HTR-8/SVneo (cell line): ENCODE data around the gene NR4A1.

Experiments used
- DNase-seq: peaks from one replicate; pipeline ENCODE4 v3.0.0; 2011; ENCODE audit warnings: low spot score, mixed read lengths; ENCODE audit not compliant: insufficient read length
- FAIRE-seq: peaks from 2 replicates; lab custom pipeline; 2011; peaks lifted over from hg19 to GRCh38; lab: Jason Lieb, UNC

The NR4A1 gene

DNA sequence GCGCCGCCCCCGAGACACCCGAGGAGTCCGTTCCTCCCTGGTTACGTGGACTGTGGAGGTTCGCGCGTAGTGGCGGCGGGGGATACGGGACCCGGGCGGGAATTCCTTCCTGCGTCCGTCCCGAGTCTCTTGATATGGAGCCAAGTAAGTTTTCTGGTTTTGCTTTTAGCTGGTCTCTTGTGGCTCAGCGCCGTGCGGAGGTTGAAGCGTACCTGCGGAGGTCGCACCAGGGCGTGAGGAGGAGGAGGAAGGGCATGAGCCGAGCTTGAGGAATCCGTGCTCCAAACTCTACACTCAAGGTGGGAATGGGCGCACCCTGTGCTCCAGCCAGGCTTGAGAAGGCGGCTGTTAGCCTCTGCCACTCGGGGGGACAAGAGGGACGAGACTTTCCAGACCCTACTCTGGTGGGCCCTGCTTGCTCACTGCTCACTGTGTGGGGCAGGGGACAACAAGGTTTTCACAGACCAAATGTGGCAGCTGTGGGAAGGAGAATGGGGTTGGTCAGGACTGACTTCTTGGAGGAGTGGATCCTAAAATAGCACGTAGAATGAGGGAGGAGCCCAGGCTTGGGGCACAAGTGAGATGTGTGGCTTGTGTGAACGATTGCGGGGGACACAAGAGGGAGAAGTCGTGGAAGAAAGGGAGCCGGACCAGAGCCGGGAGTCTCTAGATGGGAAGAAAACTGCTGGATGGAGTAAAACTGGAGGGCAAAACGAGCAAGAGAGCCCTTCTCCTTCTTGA is 19.1 kb downstream of the NR4A1 start:
- DNase-seq (no peak), FAIRE-seq (no peak)

DNA sequence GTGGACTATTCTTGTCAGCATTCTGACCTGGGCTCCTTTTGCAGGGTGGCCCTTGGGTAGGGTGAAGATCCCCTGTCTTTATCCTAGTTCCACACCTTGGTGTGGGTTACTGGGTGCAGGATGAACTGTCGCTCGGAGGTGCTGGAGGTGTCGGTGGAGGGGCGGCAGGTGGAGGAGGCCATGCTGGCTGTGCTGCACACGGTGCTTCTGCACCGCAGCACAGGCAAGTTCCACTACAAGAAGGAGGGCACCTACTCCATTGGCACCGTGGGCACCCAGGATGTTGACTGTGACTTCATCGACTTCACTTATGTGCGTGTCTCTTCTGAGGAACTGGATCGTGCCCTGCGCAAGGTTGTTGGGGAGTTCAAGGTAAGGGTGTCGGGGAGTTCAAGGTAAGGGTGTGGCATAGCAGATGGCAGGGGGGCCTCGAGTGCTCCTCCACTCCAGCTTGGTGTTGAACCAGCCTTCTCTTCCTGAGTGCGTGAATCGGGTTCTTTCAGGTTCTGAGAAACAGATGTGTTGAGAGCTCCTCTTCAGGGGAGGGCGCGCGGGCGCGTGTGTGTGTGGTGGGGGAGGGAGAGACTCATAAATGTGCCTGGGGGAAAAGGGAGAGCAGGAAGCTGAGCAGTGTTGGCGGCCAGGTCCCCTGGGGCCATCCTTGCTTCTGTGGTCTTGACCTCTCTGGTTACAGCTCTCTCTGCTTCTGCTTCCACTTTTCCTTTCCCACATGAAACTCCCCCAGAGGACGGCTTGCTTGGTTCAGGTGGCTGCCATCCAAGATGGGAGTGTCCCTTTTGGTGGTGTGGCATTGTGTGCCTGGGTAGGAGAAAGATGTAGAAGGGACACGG is 22.5 kb downstream of the NR4A1 start:
- FAIRE-seq: no peak
- DNase-seq: no peak

DNA sequence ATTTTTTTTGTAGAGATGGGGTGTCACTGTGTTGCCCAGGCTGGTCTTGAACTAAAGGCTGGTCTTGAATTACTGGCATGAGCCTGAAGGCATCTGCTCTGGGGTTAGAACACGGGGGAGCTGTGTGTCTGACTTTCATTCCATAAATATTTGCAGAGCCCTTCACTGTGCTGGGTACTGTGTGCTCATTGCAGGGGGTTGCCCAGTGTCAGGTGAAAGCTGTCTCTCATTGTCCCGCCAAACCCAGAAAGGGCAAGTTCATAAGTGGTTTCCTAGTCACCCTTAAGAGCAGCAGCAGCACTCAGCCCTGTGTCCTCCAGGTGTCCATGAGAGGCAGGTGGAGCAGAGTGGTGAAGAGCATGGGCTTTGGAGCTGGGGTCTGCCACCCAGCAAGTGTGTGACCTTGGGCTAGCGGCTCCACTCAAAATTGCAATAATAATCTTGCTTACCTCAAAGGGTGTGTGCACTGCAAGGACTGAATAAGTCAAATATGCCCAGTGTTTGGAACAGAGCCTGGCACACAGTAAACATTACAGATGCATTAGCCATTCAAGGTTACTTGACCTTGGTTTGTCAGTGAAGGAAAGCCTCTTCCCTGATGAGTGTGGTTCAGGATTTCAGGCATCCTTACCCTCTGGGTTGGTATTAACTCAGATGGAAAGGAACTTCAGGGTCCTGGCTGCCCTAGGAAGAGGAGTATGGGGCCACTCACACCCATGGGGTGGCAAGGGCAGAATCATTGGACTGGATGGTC is 23.9 kb downstream of the NR4A1 start:
- DNase-seq (no peak), FAIRE-seq (no peak)

DNA sequence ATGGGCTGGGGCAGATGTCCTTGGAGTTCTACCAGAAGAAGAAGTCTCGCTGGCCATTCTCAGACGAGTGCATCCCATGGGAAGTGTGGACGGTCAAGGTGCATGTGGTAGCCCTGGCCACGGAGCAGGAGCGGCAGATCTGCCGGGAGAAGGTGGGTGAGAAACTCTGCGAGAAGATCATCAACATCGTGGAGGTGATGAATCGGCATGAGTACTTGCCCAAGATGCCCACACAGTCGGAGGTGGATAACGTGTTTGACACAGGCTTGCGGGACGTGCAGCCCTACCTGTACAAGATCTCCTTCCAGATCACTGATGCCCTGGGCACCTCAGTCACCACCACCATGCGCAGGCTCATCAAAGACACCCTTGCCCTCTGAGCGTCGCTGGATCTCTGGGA is 25.6 kb downstream of the NR4A1 start:
- DNase-seq (no peak), FAIRE-seq (no peak)

DNA sequence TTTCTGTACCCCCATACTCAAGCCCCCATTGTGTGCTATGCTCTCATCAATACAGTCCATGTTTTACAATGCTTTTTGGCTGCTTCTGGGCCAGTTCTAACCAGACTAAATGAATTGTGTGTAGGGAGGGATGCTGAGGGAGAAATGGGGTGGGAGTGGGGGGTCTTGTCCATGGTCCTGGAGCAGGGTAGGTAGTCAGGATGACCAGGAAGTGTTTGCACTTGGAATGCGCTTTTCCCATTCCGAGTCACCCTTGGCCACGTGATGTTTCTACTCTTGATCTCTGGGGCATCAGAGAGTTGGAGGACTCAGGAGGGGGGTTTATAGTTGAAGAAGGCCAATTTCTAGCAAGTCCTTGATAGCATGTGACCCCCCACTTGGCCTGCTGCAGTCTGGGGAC is 27.0 kb downstream of the NR4A1 start:
- DNase-seq (no peak), FAIRE-seq (no peak)

DNA sequence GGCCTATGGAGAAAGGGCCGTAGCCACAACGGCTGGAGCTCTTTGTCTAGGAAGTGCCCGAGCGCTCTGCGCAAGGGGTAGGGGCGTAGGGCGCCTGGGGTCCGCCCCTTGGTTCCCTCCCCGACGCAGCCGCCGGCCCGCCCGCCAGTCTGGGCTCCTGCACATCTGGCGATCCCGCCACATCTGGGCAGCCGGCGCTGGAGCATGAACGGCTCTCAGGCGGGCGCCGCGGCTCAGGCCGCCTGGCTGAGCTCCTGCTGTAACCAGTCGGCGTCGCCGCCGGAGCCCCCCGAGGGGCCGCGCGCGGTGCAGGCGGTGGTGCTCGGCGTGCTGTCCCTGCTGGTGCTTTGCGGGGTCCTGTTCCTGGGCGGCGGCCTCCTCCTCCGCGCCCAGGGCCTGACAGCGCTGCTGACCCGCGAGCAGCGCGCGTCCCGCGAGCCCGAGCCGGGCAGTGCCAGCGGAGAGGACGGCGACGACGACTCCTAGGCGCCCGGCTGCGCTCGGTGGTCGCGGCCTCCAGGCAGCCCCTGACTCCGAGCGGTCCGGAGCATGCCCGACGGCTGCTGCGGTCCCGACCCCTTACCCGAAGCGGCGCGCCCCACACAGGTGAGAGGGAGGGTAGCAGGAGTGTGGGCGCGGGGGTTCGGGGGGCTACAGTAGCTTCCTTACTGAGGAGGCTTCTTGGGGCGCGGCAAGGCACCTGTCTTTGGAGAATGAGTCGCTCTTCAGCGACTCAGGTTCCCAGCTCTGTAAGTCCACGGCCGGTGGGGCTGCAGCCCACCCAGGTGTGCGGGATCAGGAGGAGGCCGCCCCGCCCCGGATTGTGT is 28.5 kb downstream of the NR4A1 start, which contains the start of gene SMIM41:
Gene SMIM41, plus strand, starts transcription at position 129 of the 827 bp plus-strand sequence. Its CDS starts 76 bp downstream, at position 205.
- DNase-seq (no peak), FAIRE-seq (no peak)

DNA sequence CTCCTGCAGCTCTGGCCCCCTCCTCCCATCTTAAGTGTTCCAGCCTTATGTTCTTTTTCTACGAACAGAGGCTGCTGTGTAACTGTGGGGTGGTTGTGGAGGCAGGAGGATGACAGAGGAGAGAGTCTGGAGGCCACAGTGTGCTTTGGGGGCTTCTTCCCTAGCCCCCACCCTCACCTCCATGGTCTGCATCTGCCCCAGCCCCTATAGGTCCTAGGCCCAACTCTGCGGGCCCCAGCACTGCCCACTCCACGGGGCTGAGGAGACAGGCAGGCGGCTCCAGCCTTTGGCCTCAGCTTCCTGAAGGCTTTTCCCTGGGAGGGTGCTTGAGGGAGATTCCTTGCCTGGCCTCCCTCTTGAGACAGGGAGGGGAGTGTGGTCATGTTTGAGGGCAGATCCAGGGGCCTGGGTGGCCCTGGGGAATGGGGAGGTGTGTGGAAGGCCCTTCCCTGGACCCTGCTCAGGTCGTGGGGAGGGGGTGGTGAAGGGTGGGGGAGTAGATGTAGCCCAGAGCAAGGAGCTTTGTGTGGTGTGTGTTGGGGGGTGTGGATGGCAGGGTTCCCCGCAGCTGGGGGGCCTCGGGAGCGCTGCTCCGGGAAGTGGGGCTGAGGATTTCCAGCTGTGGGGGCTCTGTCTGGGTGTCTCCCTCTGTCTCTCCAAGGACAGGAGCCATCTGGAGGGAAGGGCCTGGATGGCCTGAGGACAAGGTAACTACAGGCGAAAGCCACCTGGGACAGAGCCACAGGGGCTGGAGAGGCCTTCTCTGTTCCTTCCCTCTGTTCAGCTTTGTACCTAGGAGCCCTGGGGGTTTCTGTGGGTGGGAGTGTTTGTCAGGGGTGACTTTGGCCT is 29.4 kb downstream of the NR4A1 start:
- no peak for FAIRE-seq
- no peak for DNase-seq

DNA sequence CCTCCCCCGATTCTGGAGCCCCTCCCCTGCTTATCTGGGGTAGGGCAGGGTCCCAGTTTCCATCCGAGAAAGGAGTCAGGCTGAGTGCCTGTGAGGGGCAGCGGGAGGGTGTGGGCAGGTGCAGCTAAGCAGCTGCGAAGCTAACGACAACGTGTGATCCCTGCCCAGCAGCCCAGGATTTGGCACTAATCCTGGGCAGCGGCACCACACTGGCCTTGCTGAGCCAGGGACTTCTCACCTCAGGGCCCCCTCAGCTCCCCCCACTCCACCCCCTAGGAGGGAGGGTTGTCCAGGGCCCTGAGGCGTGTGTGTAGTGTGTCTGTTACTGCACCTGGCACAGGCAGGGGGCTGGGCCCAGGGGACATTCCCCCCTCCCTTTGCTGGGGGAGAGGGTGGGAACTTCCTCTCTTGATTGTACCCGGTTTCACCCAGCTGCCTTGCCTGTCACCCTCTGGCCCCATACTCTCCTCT is 30.1 kb downstream of the NR4A1 start:
- FAIRE-seq (no peak), DNase-seq (no peak)

DNA sequence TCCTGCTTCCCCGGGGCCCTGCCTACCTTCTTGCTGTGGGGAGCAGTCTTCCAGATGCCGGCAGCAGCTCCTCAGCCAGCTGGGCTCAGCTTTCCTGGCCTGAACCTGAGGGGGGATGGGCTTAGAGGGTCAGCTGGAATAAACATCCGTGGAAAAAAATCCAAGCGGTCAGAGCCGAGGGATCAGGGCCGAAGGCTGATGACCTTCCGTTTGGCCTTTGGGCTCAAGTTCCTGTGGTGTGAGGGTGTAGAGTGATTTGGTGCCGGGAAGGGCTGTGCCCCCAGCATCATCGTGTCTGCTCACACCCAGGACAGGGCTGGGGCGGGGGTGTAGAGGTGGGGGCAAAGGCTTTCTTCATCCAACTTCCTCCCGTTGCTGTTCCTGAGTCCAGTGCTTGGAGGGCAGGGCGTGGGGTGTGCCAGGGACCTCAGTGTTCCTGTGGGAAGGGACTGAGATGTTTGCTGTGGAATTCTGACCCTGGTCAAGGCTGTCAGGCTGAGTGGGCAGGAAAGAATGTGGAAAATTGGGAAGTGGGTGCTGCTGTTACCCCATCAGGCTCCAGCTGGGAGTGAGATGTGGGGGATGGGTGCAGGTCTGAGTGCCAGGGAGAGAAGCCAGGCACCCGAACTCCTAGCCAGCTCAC is 30.9 kb downstream of the NR4A1 start:
- FAIRE-seq (no peak), DNase-seq (no peak)

DNA sequence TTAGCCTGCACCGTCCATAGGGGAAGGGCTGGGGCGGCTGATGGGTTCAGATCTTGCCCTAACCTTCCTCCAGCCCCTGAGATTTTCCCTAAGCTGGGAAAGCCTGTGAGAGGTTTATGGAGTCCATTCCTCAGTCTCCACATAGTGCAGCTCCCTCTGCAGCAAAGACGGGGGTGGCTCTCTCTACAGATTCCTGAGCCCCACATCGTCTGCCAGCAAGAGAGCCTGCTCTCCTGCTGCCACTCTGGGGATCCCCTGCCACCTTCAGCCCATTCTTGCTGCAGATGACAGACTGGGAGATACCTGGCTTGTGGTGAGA is 31.4 kb downstream of the NR4A1 start:
- DNase-seq (no peak), FAIRE-seq (no peak)

DNA sequence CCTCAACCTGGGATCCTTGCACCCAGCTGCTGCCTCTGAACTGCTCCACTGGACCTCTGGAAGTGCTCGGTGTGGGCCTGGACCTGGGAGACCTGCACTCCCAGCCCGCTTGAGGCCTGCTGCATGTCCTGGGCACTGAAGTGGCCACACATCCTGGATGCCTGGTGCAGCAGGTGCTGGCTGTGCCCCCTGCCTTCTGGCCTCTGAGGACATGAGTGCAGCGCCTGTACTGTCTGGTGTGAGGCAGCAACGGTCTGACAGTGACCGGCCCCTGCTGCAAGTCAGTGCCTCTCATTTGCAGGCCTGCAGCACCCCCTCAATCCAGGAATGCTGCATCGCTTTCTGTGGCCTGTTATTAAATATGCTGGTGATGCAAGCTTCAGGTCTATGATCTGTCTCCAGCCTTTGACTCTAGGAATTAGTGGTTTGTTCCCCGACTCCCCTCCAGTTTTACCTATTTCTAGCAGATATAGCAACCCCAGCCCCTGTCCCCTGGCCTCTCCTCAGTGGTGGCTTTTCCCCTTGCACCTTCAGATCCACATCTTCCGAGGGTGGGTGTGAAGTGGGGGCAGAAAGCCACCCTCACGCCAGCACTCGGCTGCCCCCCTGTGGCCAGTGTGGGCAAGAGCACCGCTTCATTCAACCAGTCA is 31.9 kb downstream of the NR4A1 start:
- FAIRE-seq: no peak
- peak; percentile 81 for DNase-seq

DNA sequence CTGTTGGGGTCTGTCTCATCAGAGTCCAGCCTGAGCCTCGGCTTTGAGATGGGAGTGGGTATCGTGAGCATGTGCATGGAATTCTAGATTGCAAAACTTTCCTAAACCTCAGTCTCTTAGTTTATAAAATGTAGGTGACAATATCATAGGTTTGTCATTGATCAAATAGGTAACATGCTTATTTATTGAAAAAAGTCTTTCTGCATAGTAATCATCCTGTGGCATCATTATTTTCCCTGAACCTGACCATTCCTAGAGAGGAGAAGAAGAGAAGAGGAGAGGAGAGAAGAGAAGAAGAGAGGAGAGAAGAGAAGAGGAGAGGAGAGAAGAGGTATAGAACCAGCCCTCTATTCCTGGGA is 32.4 kb downstream of the NR4A1 start:
- DNase-seq (no peak), FAIRE-seq (peak; percentile 86)

DNA sequence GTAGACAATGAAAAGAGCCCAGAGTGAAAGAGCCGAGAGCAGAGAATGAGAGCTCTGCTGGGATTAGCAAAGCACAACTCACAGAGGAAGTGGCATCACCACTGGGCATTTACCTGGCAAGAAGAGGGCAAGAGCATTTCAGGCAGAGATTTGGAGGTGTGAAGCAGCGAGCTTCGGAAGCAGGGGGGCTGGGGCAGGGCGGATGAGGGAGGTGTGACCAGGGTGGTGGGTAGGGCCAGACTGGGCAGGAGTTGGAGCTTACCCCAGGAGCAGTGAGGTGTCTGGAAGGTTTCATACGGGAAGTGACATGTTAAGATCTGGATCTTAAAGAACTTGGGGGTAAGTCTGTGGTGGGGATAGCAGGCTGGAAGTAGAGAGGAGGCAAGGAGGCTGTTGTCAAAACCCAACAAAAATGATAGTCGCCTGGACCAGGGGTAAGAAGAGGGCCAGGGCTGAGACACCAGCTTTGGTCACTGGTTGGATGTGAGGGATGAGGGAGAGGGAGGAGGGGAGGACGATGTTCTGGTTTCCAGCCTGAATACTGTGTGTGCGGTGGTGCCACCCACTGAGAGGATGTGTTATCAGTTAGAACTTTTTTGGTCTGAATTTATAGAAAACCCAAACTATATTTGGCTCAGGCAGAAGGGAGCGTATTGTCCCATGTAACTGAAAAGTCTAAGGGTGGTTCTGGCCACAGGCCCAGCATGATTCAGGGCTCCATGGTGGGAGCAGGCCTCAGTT is 33.4 kb downstream of the NR4A1 start:
- DNase-seq (no peak), FAIRE-seq (no peak)

DNA sequence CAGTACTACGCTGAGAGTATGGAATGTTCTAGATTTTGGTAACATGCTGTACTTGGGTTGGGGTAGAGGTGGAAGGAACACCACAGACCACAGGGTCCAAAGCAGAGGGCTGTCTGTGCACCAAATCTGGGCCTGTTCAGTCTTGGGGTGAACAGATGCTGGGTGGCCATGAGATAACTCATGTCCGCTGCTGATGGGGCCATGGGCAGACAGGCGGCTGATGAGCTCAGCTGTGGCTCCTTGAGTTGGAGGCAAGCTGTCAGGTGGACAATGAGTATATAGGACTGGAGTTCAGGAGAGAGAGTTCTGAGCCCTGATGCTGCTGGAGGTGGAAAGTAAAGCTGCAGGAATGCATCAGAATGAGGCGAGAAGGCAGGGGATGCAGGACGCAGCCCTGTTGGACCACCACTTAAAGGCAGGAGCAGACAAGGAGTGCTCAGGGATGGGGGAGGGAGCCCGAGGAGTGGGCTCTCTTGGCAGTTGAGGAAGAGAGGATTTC is 34.5 kb downstream of the NR4A1 start:
- no peak for FAIRE-seq
- no peak for DNase-seq

DNA sequence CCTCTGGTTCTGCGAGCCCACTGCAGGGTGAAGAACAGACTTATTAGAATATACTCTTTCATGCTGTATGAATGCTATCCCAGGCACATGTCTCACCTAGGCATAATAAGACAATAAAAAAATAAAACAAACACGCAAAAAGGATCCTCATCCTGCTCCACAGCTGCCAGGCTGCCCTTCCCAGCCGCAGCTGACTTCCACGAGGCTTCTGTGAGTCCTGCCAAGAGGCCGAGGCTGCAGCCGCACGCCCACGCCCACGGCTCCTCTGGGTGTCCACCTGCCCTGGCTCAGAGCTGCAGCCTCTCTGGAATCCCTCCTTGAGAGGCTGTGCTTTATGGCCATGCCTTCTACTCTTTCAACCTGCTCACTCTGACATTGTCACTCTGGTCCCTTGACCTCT is 35.1 kb downstream of the NR4A1 start:
- no peak for FAIRE-seq

DNA sequence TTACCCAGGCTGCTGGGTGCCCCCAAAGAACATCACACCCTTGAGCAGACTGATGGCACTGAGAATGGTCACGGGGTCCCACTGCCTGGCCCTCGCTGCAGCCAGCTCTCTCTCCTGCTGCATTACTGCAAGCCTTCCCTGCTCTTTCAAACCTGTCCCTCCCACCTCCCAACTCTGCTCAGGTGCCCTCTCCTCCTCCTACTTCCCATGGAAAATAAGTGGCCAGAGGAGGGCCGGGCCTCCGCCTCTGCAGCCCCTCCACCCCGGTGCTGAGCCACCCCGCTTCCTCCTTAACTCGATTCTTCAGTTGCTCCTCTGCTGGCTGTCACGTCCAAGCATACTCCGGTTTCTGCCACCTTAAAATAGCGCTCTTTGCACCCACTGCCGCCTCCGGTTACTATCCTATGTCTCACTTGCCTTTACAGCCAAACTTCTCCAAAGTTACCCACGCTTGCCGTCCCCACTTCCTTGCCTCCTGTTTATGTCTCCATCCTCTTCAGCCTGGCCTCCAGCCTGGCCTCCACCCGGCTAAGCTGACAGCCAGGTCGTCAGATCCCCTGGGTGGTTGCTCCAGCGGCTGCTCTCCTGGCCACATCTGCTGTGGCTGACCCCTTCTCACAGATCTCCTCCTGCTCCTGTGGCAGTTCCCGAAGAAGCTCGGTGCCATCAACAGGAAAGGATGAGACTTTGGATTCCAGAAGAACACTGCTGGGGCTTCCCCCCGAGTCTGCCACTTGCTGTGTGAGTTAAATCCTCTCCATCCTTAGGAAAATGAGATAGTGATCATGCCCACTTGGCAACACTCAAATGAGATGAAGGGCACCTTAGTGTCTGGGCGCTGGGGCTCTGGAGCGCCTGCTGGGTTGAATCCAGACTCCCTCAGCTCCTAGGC is 35.9 kb downstream of the NR4A1 start:
- DNase-seq: no peak
- FAIRE-seq: no peak

More for the DNA sequence above, 35.1 kb downstream of the NR4A1 start:
- no peak for DNase-seq
